ENCODE results near the gene GLUD1.
A peak's percentile ranks its signal among the peaks of the same experiment; 100 is the strongest.
"Not testable (repeated sequence)": the region's sequence is repeated elsewhere in the genome, so short reads cannot be mapped to it uniquely, and the experiment has no call there.

The GLUD1 gene

DNA sequence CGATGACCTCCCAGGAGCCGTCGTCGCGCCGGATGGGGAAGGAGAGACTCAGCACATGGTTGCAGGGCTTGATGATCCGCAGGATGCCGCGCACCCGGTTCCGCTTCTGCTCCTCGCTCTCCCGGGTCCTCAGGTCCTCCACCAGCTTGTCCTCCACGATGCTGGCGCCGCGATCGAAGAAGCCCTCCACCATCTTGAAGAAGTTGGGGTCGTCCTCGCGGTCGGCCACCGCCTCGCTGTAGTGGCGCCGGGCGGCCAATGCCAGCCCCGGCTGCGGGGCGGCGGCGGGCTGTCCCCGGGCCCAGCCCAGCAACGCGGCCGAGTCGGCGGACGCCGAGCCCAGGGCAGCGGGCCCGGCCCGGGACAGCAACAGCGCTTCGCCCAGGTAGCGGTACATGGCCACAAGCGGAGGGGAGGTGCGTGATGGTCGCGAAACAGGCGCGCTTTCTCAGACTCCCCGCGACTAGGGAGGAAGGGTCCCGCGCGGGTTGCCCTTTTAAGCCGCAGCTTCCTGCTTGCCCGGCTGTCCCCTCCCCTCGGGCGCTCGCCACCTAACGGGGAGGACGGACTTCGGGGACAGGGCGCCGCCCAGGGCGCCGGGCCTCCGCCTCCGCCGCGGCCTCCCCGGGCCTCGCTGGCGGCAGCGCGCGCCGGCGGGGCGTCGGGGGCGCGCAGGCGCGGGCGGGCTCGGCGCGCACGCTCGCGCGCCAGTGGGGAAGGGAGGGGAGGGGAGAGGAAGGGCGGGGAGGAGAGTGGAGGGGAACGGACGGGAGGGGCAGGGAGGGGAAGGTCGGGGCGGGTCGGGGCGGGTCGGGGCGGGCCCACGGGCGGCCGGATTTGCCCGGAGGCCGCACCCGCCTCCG, at the start of gene GLUD1, which contains the start of gene SHLD2:
TSS of gene GLUD1 (minus strand) at position 471 of the 863 bp plus-strand sequence. CDS start at position 397, 74 bp downstream.
TSS of gene SHLD2 (plus strand) at position 834 of the 863 bp plus-strand sequence. CDS start 56,149 bp downstream, outside the sequence.
- peak; percentile 55 for DNase-seq

GRCh38 chr10:87143109-87143418, 48.4 kb upstream of the GLUD1 start:
- not testable (repeated sequence) for DNase-seq

DNA sequence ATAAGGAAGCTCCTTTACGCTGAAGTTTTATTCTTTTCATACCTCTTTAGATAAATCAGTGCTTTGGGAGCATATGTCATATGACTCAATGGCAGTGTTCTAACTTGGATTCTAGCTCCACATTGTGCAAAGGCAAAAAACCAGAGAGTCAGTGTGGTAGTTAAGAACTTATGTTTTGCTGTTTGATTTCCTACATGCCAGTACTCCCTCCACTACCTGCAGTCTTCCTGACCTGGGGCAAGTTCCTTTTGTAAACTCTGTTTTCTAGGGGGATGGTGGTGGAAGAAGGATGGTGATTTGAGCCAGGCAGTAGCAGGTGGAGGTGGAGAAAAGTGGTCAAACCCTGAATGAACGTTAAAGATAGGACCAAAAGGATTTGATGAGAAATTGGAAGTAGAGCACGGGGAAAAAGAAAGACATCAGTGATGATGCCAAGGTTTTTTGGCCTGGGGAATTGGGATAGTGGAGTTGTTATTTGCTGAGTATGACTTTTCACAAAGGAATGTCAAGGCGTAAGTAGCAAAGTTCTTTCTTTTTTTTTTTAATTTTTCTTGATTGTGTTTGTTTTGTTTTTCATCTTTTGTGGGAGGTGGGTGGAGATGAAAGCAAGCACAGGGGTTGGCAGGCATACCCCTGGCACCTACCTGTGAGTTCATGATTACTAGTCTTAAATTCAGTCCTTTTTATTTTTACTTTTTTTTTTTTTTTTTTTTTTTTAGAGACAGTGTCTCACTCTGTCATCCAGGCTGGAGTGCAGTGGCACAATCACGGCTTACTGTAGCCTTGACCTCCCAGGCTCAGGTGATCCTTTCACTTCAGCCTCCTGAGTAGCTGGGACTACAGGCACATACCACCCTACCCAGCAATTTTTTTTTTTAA, 47.8 kb upstream of the GLUD1 start:
- not testable (repeated sequence) for DNase-seq

GRCh38 chr10:87137478-87137877, 42.8 kb upstream of the GLUD1 start:
- not testable (repeated sequence) for DNase-seq

DNA sequence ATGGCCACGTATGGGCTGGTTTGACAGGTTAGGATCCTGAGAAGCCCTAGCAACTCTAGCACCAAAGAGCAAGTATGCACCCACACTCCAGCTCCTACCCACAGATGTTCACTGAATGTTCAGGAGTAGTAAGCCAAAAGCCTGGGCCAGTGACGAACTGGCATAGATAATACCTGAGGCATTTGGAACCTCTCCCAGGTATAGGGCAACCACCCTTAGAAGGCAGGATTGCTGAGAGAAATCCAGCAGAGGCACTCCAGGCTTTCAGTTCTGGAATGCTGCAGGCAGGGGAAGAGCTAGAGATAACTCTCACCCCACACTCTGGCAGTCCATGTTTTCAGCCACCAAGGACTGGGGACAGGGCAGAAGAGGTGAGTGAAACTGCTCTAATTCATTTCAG, 39.8 kb upstream of the GLUD1 start:
- DNase-seq: not testable (repeated sequence)

- not testable (repeated sequence) for DNase-seq
Measured at GRCh38 chr10:87133936-87134335, 39.3 kb upstream of the GLUD1 start.

DNA sequence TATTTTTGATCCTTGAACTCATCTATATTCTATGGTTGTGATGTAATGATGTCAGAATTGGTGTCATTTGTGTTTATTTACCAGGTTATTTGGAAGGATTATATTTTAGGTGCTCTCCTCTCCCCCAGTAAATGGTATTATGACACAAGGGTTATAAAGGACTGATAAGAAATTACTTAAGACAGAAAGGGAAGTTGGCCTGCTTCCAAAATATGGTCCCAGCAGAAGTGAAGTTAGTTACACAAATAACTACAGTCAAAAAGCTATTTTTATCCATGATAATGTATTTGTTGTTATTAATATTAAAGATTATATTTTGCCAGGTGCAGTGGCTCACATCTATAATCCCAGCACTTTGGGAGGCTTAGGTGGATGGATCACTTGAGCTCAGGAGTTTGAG, 37.5 kb upstream of the GLUD1 start:
- DNase-seq: not testable (repeated sequence)

DNA sequence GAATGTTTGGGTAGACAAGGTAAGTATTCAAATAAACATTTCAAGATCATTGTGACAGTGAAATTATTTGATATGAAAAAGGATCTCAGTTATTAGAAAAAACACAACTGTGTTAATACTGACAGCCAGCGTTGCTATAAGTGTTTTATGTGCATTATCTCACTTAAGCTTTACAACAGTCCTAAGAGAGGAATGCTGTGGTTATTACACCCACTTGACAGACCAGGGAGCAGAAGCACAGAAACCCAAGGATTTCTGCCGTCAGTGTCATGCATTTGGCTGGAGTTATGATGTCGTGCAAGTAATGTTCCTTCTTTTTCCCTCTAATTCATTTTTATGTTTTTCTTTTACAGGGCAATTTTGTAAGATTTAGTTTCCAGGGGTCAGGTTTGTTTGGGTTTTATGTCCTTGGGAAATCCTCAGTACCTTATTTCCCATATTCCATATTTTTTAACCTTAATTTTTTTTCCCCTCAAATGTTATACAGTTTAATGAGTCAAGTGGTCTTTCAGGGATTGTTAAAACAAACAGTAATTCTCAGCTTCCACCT, 33.0 kb upstream of the GLUD1 start:
- not testable (repeated sequence) for DNase-seq

- not testable (repeated sequence) for DNase-seq
Measured at GRCh38 chr10:87127048-87127447, 32.4 kb upstream of the GLUD1 start.

DNA sequence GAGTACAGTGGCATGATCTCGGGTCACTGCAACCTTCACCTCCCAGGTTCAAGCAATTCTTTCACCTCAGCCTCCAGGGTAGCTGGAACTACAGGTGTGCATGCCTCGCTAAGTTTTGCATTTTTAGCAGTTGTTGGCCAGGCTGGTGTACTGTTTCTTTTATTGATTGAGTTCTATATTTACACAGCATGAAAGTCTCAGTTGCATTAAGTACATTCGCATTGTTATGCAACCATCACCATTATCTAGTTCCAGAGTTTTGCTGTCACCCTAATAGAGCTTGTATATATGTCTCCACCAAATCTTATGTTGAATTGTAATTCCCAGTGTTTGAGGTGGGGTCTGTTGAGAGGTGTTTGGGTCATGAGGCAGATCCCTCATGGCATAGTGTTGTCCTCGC, 28.7 kb upstream of the GLUD1 start:
- not testable (repeated sequence) for DNase-seq

GRCh38 chr10:87119029-87119428, 24.4 kb upstream of the GLUD1 start:
- DNase-seq: not testable (repeated sequence)

GRCh38 chr10:87118122-87118521, 23.5 kb upstream of the GLUD1 start:
- DNase-seq: not testable (repeated sequence)

DNA sequence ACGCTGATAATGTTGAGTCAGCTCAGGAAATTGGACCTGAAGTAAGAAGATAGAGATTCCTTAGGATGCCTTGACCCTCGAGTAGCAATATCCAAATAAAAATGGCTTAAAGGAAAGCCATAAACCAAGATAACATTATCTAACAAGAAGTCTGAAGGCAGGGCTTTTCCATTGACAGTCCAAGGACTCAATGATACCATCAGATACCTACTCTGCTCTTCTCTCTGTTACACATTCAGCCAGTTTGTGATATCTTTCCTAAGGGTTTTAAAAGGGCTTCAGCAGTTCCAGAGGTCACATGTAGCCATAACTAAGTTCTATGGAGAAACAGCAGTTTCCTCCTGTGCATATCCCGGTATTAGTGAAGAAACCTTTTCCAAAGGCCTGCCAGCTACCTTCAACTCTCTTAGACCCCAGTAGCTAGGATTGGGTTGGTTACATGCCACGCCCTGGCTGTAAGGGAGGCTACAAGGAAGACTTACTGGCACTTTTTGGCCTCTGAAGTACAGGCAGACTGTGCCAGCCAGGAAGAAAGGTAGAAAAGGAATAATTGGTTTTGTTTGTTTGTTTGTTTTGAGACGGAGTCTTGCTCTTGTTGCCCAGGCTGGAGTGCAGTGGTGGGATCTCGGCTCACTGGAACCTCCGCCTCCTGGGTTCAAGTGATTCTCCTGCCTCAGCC, 10.9 kb upstream of the GLUD1 start:
- DNase-seq: no peak

DNA sequence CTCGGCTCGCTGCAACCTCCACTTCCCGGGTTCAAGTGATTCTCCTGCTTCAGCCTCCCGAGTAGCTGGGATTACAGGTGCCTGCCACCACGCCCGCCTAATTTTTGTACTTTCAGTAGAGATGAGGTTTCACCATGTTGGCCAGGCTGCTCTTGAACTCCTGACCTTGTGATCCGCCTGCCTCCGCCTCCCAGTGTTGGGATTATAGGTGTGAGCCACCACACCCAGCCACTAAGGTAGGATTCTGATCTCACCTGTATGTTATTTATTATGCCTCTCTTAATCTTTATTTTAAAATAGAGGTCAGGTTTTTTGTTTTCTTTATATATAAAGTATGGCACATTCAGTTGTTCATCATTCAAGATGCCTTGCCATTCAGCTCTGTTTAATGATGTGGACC, 10.1 kb upstream of the GLUD1 start:
- not testable (repeated sequence) for DNase-seq

DNA sequence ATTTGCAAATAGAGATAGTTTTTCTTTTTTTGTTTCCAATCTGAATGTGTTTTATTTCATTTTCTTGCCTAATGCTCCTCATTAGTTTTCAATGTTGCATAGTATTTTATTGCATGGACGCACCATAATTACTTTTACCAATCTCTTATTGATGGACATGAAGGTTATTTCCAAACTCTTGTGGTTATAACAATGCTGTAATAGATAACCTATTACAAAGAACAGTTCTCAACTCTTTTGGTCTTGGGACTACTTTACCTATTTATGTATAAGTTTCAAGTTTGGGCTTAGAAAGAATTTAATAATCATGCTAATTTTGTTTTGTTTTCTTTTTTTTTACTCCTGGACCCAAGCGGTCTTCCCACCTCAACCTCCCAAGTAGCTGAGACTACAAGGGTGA, 7.4 kb upstream of the GLUD1 start:
- DNase-seq: no peak

DNA sequence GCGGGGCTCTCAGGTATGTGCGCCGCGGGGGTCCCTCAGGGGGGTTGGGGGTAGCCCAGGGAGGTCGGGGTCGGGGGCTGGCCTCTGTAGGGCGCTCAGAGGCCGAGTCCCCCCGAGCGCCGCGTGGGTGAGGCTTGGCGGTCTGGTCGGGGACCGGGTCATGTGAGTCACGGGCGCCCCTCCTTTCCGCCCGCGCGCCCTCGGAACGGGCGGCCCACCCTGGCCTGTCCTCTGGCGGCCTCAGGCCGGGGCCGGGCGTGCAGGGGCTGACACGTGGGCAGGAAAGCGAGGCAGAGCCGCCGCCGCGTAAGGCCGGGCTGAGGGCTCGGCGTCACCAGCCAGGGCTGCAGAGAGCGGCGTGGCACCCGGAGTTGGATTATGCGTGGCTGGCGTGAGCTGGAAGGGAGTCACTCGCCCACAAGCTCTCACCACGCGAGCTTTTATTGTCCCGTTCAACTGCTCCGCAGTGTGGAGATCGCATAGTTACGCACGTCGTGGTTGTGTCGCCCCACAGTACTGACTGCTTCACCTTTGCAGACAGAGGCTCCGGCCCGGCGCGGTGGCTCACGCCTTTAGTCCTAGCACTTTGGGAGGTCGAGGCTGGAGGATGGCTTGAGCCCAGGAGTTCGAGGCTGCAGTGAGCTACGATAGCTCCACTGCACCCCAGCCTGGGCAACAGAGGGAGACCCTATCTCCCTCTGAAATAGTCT, 748 bp upstream of the GLUD1 start:
- no peak for DNase-seq

DNA sequence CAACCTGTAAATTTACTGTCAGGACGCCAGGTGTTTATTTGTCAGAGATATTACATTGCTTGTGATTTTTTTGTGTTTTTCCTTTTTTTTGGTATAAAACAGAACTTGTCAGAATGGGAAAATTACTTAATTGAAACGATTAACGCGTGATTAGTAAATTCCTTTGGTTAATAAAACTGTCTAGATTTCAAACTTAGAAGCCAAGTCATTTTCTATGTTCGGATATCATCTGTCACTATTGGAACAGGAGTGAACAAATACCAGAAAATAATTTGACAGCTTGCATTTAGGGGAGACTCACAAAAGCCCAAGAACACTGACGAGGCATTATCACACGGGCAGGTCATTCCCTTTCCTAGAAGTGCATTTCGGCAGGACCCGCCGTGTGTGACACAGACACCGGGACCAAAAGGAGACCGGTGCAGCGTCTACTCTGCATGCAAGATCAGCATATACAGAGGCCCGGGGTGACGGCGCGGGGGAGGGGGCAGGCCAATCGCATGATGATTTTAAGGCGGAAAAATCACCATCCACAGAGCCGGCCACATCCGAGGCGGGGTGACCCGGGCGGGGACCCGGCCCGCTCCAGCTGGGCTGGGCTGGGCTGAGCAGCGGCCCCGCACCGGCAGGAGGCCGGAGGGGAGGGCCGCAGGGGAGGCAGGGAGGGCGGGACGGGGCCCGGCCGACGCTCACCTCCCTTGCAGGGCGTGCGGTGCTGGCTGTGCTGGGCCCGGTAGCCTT, 841 bp downstream of the GLUD1 start:
- no peak for DNase-seq

DNA sequence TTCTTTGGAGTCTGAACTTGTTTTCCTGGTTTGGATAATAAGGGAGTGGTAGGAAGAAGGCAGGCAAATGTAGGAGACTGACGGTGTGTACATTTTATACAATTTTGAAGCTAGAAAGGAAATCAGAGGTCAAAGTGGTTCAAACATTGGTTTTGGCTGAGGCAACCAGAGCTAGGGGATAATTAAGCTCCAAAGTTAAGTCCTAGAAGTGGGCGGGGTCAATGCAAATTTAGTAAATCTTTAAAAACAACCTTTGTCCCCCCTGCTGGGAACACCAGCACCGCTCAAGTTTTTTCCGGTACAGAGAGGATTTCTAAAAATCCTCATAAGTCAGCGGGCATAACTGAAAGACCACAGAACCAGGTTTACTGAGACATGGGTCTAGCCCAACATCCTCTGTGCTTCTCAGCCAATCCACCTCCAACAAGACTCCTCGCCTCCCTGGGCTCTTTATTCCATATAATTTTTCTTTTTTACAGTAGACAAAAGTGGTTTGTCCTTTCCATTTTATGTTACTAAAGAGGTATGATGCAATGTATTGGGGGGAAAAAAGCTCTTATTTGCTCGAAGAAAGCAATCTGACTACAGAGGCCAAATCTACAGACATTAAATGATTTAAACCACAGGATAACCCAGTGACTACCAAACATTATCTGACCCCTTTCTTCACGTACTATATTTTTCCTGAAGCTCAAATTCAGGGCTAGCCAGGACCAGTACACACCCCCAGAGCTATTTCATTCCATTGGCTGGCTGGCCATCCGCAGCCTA, 1.6 kb downstream of the GLUD1 start:
- peak; percentile 1 for DNase-seq

GRCh38 chr10:87092376-87092860, 2.2 kb downstream of the GLUD1 start:
- no peak for DNase-seq

- no peak for DNase-seq
Measured at GRCh38 chr10:87090779-87091178, 3.9 kb downstream of the GLUD1 start.
